Suppressor macrophage treated with lipopolysaccharide for 1 hour (primary cell): ENCODE measurements around the gene BAMBI.
A peak's percentile ranks its signal among the peaks of the same experiment; 100 is the strongest.
"Not testable (repeated sequence)": the region's sequence is repeated elsewhere in the genome, so short reads cannot be mapped to it uniquely, and the experiment has no call there.

ENCODE experiments used
- DNase-seq, 3 donors: peaks; one replicate each; pipeline ENCODE4 v3.0.0-alpha.2; 2020 to 2022

BAMBI gene, protein sequence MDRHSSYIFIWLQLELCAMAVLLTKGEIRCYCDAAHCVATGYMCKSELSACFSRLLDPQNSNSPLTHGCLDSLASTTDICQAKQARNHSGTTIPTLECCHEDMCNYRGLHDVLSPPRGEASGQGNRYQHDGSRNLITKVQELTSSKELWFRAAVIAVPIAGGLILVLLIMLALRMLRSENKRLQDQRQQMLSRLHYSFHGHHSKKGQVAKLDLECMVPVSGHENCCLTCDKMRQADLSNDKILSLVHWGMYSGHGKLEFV

DNA sequence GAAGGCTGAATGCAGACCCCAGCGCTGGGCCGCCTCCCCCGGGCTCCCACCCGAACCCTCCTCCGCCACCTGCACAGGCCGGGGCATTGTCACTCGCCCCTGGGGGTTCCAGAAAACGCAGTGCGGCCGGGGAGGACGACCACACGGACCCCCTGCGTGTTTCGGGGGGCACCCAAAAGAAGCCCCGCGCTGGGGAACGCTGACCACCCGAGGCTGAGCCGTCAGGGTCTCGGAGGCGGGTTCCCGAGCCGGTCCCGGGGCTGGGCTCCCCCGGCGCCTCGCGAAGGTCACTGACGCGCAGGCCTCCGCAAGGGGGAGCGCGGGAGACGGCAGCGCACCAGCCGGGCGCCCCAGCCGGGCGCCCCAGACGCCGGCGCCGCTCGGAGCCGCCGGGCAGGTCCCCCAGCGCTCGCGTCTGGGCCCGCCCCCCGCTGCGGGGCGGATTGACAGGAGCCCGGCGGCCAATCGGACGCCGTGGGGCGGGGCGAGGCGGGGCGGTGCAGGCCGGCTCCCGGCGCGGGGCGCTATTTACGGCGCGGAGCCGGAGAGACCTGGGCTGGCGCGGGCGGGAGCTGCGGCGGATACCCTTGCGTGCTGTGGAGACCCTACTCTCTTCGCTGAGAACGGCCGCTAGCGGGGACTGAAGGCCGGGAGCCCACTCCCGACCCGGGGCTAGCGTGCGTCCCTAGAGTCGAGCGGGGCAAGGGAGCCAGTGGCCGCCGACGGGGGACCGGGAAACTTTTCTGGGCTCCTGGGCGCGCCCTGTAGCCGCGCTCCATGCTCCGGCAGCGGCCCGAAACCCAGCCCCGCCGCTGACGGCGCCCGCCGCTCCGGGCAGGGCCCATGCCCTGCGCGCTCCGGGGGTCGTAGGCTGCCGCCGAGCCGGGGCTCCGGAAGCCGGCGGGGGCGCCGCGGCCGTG is at the start of gene BAMBI:
TSS of gene BAMBI (plus strand) at position 554 of the 920 bp plus-strand sequence. CDS start 377 bp downstream, outside the sequence.
- peak; percentile 96 to 99 (median 98) for DNase-seq

- peak; percentile 78 to 90 (median 87) for DNase-seq
Observed at GRCh38 chr10:28628184-28628893, 49.0 kb upstream of the BAMBI start.

- no peak for DNase-seq
Observed at GRCh38 chr10:28631896-28632583, 45.3 kb upstream of the BAMBI start.

DNA sequence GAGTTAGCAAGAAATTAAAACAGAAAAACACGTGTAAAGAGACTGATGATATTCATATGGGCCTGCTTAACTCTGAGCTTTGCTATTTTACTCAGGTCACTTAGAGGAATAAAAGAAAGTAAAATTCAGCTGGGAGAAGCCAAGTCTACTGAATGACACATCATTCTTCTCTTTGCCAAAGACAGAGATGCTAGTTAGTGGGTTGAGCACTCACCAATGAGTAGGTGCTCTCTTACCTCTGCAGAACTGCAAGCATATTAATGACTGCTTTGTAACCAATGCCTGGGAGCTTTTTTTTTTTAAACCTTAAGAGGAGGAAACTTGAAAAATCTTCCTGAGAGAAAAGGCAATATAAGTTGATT is 44.8 kb upstream of the BAMBI start:
- DNase-seq = no peak

DNA sequence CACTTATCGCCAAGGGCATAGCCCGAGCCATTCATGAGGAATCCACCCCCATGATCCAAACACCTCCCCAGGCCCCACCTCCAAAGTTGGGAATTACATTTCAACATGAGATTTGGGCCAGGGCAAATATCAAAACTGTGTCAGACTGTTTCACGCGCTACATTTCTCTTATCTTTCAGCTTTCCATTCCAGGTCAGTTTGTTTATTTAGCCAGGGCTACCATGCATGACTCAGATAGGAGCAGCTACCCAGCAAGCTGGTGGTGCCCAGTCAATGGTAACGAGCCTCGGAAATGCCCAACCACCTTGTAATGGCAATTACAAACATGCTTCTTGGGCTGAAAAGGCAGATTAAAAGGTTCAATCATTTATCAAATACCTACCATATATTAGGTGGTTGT is 43.6 kb upstream of the BAMBI start:
- DNase-seq = no peak

GRCh38 chr10:28637346-28637745 is 40.0 kb upstream of the BAMBI start:
- no peak for DNase-seq

- DNase-seq = no peak
Observed at GRCh38 chr10:28638392-28638791, 38.9 kb upstream of the BAMBI start.

DNA sequence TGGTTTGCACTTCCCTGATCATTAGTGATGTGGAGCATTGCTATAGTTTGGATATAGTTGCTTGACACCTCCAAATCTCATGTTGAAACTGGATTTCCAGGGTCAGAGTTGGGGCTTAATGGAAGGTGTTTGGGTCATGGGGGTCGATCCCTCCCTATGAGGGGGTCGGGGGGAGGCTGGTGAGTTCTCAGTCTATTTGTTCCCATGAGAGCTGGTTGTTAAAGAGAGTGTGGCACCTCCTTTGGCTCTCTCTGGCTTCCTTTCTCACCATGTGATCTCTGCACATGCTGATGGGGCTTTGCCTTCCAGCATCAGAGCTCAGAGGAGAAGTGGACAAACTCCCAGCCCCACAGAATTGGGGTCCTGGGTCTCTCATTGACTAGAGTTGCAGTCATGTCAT is 36.8 kb upstream of the BAMBI start:
- DNase-seq = no peak

DNA sequence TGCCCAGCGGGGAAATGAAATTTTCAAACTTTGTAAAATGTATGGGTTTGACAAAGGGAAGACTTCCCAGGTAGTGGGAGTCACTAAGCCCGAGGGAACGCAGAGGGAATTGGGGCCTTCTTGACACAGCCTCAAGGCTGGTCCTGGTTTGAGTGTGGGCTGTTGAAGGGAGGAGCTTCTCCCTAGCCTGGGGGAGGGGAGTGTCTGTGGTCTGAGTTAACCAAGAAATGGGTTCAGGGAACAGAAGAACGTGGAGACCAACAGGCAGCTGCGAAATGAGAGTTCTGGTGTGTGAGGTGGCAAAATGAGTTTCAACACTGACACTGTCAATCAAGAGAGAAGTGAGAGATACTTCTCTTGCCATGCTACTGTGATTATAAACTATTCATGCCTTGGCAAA is 32.7 kb upstream of the BAMBI start:
- no peak for DNase-seq

DNA sequence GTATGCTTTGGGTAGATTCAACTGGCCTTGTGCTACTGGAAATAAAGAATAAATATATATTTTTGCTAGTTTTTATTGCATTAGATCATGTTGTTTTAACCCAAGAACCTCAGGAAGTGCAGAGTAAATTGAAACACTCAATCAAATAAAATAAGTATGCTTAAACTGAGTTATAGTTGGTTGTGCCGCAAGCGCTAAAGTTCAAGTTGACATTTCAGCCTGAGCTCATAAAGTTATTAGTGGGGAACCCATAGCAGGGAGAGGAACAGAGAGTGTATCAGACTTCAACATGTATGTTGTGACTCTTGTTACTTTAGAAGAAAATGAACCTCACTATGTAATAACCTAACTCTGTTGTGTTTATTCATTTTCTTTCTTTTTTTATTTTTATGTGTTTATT is 25.2 kb upstream of the BAMBI start:
- no peak for DNase-seq

- DNase-seq = no peak
Observed at GRCh38 chr10:28652703-28653102, 24.6 kb upstream of the BAMBI start.

- DNase-seq = not testable (repeated sequence)
Observed at GRCh38 chr10:28658824-28659223, 18.5 kb upstream of the BAMBI start.

DNA sequence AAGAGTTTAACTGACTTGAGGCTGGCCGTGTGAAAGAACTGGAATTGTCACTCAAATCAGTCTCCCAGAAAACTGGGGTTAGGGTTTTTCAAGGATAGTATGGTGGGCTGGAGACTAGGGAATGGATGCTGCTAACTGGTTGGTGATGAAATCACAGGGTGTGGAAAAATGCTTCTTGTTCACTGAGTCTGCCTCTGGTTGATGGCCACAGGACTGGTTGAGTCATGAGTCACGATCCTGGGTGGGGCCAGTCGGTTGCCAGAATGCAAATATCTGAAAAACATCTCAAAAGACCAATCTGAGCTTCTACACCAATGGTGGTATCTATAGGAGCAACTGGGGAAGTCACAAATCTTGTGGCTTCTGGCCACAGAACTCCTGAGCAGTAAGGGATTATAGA is 16.3 kb upstream of the BAMBI start:
- peak in 2 of 3 donors; percentile 31 to 36 for DNase-seq

- DNase-seq = peak; percentile 84 to 90 (median 87)
Observed at GRCh38 chr10:28663576-28664368, 13.5 kb upstream of the BAMBI start.

GRCh38 chr10:28664369-28664740 is 13.0 kb upstream of the BAMBI start:
- DNase-seq = no peak

DNA sequence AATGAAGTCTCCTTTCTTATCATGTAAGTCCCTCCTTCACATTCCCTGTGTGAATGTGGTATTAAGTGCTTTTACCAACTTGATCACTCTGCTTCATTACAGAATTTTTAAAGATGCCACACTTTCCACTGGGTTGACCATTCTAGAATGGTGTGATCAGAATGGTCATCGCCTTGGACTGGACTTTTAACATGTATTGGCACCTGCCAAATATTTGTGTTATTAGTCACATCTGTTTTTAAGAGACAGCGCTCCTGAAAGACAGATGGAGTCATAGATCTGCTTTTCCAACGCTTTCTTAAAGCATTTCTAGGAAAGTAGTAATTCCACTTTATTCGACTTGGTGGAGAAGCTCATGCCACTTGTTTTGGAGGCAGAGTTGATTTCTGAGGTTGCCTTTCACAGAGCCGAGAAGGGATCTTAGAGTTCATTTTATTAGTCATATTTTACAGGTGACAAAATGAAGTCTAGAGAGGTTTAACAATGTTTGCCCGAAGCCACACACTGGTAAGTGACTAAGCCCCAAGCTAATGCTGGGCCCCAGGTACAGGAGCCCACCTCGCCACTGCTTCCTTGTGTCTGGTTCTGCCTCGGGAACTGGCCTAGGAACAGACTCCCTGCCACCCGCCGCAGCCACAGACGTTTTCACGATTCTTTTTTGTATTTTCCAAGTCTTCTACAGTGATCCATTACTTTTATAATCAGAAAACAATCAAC is 10.4 kb upstream of the BAMBI start:
- no peak for DNase-seq

- DNase-seq = peak in 2 of 3 donors; percentile 39
Observed at GRCh38 chr10:28668363-28669226, 8.7 kb upstream of the BAMBI start.

GRCh38 chr10:28669227-28670173 is 7.8 kb upstream of the BAMBI start:
- no peak for DNase-seq

GRCh38 chr10:28674782-28675181 is 2.5 kb upstream of the BAMBI start:
- no peak for DNase-seq
